Fibroblast of skin of left quadriceps (primary cell): ENCODE data around the gene PDGFC.

Experiments
- DNase-seq, 2 experiments: peaks; one replicate each; pipeline ENCODE4 v3.0.0-alpha.2; 2013; ENCODE audit warnings: low read depth in 2 of 2

PDGFC gene

GRCh38 chr4:156746111-156746510 is 225.5 kb downstream of the PDGFC start:
- DNase-seq = no peak

GRCh38 chr4:156738766-156739165 is 232.8 kb downstream of the PDGFC start:
- DNase-seq = no peak

- DNase-seq = peak in 1 of 2 experiments; percentile 20
Measured at GRCh38 chr4:156734965-156735895, 236.4 kb downstream of the PDGFC start.

- no peak for DNase-seq
Measured at GRCh38 chr4:156733582-156733981, 238.0 kb downstream of the PDGFC start.

- DNase-seq = no peak
Measured at GRCh38 chr4:156732634-156733033, 239.0 kb downstream of the PDGFC start.

- DNase-seq = no peak
Measured at GRCh38 chr4:156729416-156729815, 242.2 kb downstream of the PDGFC start.

GRCh38 chr4:156725257-156725656 is 246.3 kb downstream of the PDGFC start:
- DNase-seq = no peak

- no peak for DNase-seq
Measured at GRCh38 chr4:156723951-156724668, 247.5 kb downstream of the PDGFC start.

- no peak for DNase-seq
Measured at GRCh38 chr4:156718226-156718625, 253.4 kb downstream of the PDGFC start.

- DNase-seq = no peak
Measured at GRCh38 chr4:156711193-156711590, 260.4 kb downstream of the PDGFC start.
